GM18858 (cell line): Measurements from ENCODE around the gene QDPR.
"Not testable (repeated sequence)": the region's sequence is repeated elsewhere in the genome, so short reads cannot be mapped to it uniquely, and the experiment has no call there.

Experiments used
- ATAC-seq: cut with Tn5 transposase; IDR thresholded peaks from one replicate; pipeline ENCODE4 v1.9.1; 2021; ENCODE audit not compliant: unreplicated experiment

QDPR gene

DNA sequence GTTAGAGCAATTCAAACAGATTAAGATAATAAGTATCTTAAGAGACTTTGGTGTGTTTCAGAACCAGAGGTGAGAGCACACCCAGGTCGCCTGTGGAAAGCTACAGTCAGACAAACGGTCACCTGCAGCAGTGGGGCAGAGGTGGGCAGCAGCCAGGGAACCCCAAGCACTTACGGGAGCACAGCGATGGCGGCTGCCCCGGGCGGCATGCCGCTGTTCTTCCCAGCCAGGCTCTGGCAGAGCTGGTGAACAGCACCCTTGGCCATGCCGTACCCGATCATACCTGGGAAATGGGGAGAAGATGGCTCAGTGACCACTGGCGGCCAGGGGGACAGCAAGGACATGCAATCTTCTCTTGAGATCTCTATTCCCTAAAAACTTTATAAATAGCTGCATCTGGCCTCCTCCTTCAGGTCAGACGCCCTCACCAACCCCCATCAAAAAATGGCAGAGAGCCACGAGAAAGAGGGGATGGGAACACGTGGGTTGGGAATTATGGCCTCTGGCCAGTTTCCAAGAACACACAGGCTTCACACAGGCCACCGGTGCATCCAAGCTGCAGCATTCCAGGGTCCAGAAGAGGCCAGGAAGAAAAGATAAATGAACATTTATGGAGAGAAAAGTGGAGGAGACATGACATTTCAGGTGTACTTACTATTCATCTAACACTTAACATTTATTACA is 19.7 kb downstream of the QDPR start:
- ATAC-seq, result no peak

DNA sequence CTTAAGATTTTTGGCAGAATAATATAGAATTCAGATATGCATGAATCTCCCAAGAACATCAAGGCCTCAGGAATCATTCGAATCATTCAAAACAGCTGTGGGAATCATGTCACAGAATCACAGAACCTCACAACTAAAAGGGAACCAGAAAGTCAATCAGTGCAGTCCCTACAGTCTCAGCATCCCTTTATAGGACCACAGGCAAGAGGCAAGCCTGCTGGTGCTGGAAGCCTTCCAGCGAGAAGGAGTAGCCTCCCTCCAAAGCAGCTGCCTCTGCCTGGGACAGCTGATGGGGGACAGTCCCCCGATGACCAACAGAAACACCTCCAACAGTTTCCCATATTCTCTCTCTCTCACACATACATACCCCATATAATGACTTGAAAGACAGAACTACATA is 20.7 kb downstream of the QDPR start:
- ATAC-seq, result no peak

DNA sequence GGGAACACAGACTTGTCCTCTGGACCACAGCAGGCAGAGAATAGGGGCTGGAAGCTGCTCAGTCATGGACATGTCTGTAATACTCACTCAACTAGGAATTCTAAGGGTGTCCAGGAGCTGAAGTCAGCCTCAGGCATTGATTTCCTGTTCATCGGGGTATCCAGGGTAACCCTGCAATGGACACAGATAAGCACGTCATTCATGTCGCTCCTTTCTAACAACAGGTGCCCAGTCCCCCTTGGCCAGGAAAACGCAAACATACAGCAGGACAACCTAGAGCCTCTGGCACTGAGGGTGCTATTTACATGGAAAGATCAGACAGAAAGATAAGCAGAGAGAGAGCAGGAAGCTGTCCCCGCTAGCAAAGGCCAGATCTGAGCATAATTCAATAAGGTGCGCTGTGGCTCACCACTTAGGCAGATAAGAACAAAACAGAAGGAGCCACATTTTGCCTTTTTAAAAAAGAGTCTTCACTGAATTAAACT is 21.3 kb downstream of the QDPR start:
- ATAC-seq, result no peak

DNA sequence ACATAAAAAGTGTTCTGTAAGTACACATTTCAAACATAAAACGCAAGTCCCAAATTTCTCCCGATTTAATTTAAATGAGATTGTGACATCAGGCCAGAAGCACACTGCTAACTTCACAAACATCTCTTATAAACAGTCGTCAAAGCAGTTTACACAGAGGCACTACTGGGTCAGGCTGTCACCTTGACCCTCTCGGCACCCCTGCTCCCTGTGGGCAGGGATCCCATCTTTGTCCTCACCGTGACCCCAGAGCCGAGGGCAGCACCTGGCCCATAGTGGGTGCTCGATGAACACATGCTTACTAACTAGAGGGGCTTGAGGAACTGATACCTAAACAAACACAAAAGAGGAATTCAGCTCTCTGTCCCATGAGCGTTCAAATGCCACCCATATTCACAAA is 22.2 kb downstream of the QDPR start:
- no peak for ATAC-seq

DNA sequence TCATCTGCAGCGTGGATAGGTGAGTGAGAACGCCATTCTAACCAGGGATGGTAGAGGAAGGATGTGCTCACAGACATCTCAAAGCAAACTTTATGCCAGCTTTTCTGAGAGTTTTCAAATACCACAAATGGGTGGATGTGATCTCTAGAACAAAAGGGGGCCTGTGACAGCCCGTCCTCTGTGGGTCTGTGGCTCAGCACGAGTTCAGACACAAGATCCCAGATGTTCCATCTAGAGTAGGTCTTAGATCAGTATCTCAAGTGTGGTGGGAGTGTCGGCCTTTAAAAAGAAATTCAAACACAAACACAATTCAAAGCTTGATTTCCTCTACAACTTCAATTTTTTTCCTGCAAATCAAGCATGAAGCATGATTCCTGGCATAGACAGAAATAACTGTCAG is 22.8 kb downstream of the QDPR start:
- ATAC-seq, result no peak

DNA sequence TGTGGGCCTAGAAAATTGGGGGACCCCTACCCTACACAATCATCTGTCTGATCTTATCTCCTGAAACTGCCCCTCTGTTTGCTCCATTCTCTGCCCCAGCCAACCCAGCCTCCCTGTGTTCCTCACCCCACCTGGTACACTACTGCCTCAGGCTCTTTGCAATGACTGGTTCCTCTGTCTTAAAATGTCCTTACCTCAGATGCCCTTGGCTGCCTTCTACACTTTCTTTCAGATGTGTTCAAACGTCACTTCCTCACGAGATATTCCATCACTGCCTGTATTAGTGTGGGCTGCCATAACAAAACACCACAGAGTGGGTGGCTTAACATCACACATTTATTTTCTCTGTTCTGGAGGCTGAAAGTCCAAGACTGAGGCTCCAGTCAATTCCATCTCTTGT is 29.2 kb downstream of the QDPR start:
- no peak for ATAC-seq

DNA sequence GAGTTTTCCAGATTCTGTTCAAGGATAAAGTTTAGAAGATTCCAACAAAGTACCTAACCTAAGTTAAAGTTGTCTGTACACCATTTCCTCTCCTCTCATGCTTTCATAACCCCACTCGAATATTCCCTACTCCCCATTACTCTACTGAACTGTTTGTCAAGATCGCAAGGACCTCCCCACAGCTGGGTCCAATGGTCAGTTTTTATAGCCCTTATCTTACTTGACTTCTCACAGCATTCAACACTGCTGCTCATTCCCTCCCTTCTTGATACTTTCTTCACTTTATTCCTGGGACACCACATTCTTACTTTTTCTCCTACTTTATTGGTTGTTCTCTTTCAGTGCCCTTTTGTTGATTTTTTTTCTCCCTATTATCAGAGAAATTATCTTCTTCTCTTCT is 30.9 kb downstream of the QDPR start:
- ATAC-seq, result no peak

DNA sequence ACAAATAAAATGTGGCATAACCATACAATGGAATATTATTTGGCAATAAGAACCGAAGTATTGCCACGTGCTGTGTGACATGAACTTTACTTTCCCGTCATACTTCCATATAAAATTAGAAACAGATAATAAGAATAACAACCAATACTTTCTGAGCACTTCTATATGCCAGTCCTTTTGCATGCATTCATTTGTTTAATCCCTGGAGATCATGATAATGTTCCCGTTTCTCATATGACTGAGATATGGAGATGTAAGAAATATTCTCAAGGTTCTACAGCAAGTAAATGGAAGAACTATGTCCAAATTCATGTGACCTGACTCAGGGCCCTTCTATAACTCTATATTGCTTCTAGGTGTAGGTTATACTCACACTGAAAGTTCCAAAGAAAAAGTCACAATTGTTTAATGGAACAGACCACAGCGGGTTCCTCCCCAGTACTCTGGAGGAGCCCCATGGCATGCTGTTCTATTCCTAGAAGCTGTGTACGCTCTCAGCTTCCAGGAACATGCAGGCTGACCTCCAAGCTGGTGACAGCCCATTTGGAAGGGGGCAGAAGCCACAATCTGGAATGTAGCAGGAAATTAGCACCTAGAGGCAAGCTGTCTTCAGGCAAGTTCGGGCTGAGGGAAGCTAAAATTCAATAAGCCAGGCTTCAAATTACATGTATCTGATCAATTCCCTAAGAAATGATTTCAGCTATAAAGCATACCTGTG is 31.5 kb downstream of the QDPR start:
- no peak for ATAC-seq

DNA sequence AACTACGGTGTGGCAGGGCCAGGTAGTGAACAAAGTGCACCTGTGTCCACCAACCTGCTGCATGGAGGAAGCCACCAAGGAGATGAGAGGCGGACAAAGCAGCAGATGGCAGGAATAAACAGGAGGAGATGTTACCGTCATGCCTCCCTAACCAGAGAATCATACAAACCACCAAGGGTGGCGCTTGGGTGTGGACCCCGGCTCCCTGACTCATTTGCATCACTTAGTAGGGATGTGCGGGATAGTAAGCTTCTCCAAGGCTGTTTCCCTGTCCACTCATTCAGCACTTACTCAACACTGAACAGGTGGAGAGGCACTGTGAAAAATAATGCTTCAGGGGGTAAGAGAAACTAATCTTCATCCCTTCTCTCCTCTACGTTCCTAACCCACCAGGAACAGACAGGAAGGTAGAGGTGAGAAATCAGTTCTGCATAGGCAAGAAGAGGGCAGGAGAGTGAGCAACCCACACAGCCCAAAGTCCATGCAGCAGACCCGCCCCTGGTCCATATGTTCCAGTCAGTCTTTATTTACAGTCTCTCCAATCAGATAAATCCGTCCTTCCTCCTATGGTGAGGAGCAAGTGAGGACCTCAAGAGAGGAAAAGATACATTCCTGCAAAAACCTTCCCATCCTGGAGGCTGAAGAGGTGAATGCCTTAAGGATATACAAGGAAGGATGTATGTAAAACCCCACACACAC is 34.0 kb downstream of the QDPR start:
- ATAC-seq, result no peak

DNA sequence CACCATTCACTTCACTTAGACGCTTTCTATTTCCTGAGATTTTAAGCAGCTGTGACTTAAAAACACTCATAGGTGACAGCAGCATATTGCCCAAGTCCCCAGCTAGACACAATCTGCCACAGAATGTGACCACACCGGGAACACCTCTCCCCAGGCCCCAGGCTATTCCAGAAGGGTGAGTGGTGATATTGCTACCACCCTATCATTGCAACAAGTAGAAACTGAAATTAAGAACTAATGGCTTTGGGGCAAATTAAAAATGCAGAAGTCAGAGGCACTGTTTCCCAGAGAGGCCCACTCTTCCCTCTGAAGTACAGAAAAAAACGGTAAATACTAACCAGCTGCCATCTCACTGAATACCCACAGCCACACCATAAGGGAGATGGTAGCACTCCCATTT is 35.0 kb downstream of the QDPR start:
- no peak for ATAC-seq

DNA sequence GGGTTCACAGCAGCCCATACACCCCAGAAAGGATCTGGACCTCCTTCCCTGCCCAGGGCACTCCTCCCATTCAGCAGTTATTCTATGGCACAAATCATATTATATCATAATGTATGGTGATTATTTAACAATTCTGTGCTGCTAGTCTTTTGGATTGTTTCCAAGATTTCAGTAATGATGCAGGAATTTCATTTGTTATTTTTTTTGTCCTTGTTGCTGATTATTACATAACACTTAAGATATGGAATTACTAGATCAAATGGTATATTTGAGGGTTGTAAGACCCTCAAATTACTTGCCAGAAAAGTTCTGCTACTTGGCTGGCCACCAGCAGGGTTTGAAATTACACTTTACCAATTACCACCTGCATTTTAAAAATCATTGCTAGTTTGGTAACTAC is 36.4 kb downstream of the QDPR start:
- no peak for ATAC-seq

DNA sequence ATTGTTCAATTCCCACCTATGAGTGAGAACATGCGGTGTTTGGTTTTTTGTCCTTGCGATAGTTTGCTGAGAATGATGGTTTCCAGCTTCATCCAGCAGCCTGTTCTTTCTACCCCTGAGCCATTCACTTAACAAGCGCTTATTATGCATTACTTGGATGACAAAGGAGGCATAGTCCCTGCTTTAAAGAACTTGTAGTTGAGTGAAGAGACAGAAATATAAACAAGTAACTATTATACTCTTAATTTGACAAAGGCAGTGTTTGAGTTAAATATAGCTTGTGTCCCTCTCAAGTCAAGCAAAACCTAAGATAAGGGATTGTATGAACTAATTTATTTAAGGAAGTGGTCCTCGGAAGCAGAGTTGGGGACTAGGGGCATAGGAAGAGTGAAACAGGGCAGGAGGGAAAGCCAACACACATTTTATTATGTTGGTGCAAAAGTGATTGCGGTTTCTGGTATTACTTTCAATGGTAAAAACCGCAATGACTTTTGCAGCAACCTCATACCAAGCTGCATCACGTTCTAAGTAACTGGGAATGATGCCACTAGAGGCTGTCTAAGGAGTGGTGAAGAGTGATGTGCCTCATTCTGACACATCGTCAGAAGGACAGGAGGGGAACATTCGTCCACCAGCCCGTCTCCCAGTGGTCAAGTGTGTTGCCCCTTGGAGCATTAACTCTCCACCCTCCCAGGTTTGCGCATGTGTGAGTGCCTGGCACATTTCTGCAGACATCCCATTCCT is 41.8 kb downstream of the QDPR start:
- ATAC-seq, result no peak

DNA sequence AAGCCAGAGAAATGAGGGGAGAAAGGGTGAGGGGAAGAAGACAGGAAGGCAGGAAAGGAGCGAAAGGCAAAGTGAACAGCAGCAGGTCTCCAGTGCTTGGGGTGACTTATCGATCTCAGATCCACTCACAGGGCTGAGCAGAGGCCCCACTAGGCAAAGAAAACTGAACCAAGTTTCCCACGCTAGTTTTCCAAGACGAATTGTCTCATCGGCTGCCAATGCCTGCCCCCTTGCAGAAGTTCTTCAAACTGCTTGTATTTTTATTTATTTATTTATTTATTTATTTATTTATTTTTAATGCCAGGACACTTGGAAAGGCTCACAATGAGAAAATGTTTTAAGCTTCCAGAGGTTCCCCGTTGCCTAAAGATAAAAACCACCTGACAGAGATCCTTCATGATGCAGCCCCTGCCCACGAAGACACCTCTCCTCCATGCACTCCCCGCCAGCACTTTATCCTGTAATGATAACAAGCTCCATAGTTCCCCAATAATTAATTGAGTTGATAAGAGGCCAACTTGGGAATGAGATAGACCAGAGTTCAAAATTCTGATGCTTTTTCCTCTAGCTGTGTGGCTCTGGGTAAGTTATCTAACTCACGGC is 43.2 kb downstream of the QDPR start:
- ATAC-seq, result no peak

DNA sequence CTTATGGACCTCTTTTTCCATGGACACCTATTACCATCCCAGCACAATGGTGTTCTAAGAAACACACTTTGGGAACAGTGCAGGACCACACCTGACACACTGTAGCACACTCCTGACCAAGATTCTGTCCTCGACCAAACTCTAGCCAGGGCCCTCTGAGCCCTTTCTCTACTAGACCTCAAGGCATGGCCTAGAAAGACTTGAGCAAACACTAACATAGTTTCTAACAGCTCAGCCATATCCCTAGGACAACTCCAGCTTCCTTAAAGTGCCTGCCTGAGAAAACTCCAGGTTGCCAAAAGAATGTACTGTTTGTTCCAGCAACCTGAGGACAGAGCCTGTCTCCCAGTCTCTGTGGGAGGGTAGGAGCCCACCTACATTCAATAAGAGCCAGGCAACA is 48.3 kb downstream of the QDPR start:
- ATAC-seq, result no peak

DNA sequence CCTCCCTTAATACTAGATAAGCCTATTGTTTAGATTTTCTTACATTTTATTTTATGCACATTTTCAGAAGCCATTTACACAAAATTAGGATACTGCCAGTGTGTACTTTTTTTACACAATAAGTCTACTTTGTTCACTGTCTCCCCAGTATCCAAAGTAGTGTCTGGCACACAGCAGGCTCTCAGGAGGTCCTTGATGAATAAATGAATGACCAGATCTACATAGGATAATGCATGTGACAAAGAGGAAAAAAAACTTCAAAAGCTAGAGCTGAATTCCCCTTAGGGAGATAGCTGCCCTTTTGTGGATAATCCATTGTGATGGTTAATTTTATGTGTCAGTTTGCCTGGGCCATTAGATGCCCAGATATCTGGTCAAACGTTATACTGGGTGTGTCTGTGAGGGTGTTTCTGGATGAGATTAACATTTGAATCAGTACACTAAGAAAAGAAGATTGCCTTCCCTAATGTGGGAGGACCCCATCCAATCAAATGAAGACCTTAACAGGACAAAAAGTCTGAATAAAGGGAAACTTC is 61.6 kb downstream of the QDPR start:
- no peak for ATAC-seq

DNA sequence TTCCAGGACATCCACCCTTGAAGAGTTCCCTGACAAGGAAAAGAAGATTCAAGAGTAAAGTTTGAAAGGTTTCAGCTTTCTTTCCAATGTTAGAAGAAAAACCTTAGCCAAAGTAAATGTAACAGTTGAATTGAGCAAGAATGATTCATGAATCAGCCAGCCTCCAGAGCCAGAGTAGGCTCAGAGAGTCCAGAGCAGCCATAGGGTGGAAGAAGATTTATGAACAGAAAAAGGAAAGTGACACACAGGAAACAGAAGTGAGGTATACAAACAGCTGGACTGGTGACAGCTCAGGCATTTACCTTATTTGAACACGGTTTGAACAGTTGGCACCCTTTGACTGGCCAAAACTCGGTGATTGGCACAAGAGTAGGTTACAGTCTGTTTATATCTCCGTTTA is 63.2 kb downstream of the QDPR start:
- no peak for ATAC-seq

DNA sequence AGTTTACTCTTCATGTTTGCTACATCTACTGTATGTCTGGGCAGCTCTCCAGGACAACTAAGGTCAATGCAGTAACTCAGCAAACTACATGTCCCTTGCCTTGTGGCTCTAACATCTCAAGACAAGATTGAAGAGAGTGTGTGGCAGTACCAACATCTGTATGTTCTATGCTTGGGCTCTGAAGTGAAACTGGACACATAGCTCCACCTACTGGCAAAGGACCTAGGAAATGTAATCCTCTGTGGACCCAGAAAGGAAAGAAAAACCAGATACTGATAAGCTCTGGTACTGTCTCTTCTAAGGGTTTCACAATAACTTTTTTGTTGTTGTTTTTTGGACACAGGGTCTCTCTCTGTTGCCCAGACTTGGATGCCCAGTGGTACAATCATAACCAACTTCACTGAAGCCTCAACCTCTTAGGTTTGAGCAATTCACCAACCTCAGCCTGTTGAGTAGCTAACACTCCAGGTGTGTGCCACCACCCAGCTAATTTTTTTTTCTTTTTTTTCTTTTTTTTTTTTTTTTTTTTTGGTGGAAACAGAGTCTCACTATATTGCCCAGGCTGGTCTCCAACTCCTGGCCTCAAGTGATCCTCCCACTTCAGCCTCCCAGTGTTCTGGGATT is 64.1 kb downstream of the QDPR start:
- ATAC-seq, result peak; percentile 98

DNA sequence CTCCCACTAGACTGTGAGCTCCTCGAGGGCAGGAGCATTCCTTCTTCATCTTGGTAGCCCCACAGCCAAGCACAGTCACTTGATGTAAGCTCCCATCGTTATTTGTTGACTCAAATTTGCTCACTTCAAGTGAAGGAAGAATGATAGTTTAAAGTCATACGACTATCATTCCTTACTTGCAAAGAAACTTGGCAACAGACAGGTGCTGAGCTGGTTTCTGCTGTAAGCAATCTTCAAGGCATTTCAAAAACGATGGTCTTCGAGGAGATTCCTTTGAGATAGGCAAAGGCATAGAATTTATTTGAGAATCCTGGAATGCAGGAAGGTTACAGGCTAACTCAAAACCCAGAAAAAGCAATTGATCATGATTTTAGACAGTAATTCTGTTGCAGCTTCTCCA is 64.8 kb downstream of the QDPR start:
- ATAC-seq, result no peak

DNA sequence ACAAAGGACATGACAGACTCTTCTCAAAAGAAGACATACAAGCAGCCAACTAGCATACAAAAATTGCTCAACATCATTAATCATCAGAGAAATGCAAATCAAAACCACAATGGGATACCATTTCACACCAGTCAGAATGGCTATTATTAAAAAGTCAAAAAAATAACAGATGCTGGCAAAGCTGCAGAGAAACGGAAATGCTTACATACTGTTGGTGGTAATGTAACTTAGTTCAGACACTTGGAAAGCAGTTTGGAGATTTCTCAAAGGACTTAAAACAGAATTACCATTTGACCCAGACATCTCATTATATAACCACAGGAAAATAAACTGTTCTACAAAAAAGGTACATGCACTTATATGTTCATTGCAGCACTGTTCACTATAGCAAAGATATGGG is 69.4 kb downstream of the QDPR start:
- not testable (repeated sequence) for ATAC-seq

DNA sequence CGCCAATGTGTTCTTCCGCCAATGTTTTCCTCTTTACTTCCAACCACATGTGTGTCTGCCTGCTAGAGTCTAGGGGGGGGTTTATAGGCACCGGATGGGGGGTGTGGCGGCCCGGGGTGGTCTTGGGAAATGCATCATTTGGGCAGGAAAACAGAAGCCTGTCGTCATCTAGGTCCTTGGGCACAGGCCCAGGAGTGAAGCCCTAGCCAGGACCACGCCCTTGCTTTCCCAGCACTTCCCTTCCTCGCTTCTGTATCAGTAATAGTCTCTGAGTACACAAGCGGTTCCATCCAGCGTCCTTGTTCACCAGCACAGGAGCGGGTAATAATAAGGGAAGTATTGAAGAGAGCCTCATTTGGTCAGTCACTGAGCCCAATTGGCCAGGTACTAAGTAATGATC is 74.5 kb downstream of the QDPR start:
- ATAC-seq, result no peak
